ENCODE results near the gene OTULINL. TPM values are rescaled to one million over a fixed set of nuclear protein-coding genes. Genes with fewer than 3 reads are reported as not detected.

Gene OTULINL
- polyA plus RNA-seq, 1 of the 3 experiments (the other 2 are of a cell fraction): 0.26 TPM

DNA sequence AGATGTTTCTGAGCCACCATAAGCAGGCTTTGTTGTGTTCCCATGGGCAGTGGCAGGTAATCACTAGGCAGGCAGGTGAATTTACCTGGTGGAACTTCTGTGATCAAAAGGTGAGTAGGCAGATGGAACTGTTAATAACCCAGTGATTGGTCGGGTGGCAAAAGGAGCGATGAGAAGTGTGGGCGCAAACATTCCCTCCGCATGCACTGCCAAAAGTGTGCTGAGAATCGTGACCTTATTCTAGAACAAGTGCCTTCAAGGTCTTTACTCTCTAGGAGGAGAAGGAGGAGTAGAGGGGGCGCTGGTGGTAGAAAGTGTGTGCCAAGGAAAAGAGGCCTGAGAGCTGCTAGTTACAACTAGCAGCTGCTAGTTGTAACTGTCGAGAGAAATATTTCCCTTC, 3.3 kb downstream of the OTULINL start:
- no peaks in the 10 kb centered on the region for H3K36me3 ChIP-seq (replicated peaks in 1 of 2; ENCODE audit: control insufficient read depth in 1 of 2, insufficient read depth in 2 of 2, low read length in 1 of 2)
- H2AFZ ChIP-seq (ENCODE audit: low read depth): no peak overlapping the region
- no peaks in the 10 kb centered on the region for H3K9me2 ChIP-seq
- no peaks in the 10 kb centered on the region for H3K9me3 ChIP-seq
- 74% methylated on average over 7 of the region's 7 CpGs for WGBS (ENCODE audit: low lambda C conversion rate)
- H3F3A ChIP-seq (replicated peaks; ENCODE audit: insufficient read depth): no peaks in the 10 kb centered on the region
- no peak overlapping the region for H3K27ac ChIP-seq (ENCODE audit: low read depth in 2 of 2, low read length in 1 of 2)
- H3K79me2 ChIP-seq (ENCODE audit: insufficient read depth): no peaks in the 10 kb centered on the region
- DNase-seq: no peak
- H4K20me1 ChIP-seq (ENCODE audit: insufficient read depth): no peaks in the 10 kb centered on the region
- CTCF ChIA-PET: interaction anchor here (1.5 to 3.3 kb wide), 2 partner anchors 184 to 220 kb away, joined by 7 to 21 read pairs; no protein-coding TSS in a partner anchor
- no peak overlapping the region for H3K9ac ChIP-seq
- TF ChIP-seq, protein P1, sequence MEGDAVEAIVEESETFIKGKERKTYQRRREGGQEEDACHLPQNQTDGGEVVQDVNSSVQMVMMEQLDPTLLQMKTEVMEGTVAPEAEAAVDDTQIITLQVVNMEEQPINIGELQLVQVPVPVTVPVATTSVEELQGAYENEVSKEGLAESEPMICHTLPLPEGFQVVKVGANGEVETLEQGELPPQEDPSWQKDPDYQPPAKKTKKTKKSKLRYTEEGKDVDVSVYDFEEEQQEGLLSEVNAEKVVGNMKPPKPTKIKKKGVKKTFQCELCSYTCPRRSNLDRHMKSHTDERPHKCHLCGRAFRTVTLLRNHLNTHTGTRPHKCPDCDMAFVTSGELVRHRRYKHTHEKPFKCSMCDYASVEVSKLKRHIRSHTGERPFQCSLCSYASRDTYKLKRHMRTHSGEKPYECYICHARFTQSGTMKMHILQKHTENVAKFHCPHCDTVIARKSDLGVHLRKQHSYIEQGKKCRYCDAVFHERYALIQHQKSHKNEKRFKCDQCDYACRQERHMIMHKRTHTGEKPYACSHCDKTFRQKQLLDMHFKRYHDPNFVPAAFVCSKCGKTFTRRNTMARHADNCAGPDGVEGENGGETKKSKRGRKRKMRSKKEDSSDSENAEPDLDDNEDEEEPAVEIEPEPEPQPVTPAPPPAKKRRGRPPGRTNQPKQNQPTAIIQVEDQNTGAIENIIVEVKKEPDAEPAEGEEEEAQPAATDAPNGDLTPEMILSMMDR (IDR thresholded peaks at IDR 0.05): no peak
- TF ChIP-seq RAD21 (IDR thresholded peaks at IDR 0.05; ENCODE audit: low read length) (no peak), SMC3 (IDR thresholded peaks at IDR 0.05; ENCODE audit: low read depth, low read length) (no peak), RFX5 (IDR thresholded peaks at IDR 0.05; ENCODE audit: low read length) (no peak), IRF3 (IDR thresholded peaks at IDR 0.05; ENCODE audit: low read depth, low read length) (no peak), NRF1 (IDR thresholded peaks at IDR 0.05; ENCODE audit: low read depth, low read length) (no peak), JUND (IDR thresholded peaks at IDR 0.05) (no peak), REST (IDR thresholded peaks at IDR 0.05; ENCODE audit: low read depth, low read length) (no peak), EZH2phosphoT487 (IDR thresholded peaks at IDR 0.05; ENCODE audit: borderline replicate concordance, low read depth) (no peak), MAX (IDR thresholded peaks at IDR 0.05; ENCODE audit: low read depth) (no peak), NFIC (IDR thresholded peaks at IDR 0.05; ENCODE audit: borderline replicate concordance) (no peak), FOXJ3 (CRISPR knock-in tag; IDR thresholded peaks at IDR 0.05) (no peak), SIN3A (IDR thresholded peaks at IDR 0.05; ENCODE audit: borderline replicate concordance, low read depth, low read length) (no peak), EP300 (IDR thresholded peaks at IDR 0.05; ENCODE audit: borderline replicate concordance in 1 of 2, low read depth in 1 of 2, low read length in 1 of 2) (no peak), RCOR1 (IDR thresholded peaks at IDR 0.05; ENCODE audit: low read length) (no peak)
- peaks cover 41% of the 10 kb centered on the region for H3K27me3 ChIP-seq (ENCODE audit: insufficient read depth)
- peaks cover 0 to 19% of the 10 kb centered on the region in 2 experiments; a peak in 1 of 4 replicates for H3K4me1 ChIP-seq (ENCODE audit: control insufficient read depth in 1 of 2, insufficient read depth in 2 of 2, low read depth in 1 of 2, low read length in 1 of 2)
- no peak overlapping the region for H3K4me2 ChIP-seq
- POLR2A ChIA-PET: no interaction called here
- H3K4me3 ChIP-seq (ENCODE audit: low read depth in 2 of 2, low read length in 1 of 2): no peak overlapping the region
